DOHH2 (cell line): ENCODE measurements around the gene NDP.

Experiments
- EZH2phosphoT487 ChIP-seq: fragments of 200-600 bp; sonication (generic); IDR thresholded peaks from 2 replicates; pipeline ENCODE4 v1.6.1; 2017; ENCODE audit warnings: borderline replicate concordance, mild to moderate bottlenecking, antibody characterized with exemption, low read length, moderate library complexity, mixed read lengths
- TF ChIP-seq, protein P1 (sequence below): fragments of 200-600 bp; sonication (generic); IDR thresholded peaks from one replicate; pipeline ENCODE4 v1.5.1; 2014; ENCODE audit warnings: antibody characterized with exemption, mild to moderate bottlenecking, low read depth, low read length; ENCODE audit not compliant: poor library complexity, severe bottlenecking

DNA sequence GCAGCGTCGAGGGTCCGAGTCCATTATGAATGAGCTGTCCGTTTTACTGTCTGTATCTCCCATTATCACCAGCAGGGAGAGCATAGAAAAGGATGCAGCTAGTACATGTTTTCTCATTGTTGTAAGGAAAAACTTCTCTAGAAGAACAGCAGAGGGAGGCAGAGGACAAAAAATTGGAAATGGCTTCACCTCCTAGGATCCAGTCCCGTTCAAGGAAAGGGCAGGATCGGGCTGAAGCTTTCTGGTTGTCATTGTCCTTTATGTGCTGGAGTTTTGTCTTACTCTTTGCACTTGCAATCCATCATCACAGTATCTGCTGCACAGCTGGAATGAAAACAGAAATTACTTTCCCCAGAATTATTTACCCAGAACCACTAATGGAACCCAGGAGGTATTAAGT lies 14.7 kb downstream of the NDP start:
- TF ChIP-seq, protein P1, sequence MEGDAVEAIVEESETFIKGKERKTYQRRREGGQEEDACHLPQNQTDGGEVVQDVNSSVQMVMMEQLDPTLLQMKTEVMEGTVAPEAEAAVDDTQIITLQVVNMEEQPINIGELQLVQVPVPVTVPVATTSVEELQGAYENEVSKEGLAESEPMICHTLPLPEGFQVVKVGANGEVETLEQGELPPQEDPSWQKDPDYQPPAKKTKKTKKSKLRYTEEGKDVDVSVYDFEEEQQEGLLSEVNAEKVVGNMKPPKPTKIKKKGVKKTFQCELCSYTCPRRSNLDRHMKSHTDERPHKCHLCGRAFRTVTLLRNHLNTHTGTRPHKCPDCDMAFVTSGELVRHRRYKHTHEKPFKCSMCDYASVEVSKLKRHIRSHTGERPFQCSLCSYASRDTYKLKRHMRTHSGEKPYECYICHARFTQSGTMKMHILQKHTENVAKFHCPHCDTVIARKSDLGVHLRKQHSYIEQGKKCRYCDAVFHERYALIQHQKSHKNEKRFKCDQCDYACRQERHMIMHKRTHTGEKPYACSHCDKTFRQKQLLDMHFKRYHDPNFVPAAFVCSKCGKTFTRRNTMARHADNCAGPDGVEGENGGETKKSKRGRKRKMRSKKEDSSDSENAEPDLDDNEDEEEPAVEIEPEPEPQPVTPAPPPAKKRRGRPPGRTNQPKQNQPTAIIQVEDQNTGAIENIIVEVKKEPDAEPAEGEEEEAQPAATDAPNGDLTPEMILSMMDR = peak; percentile 58
- TF ChIP-seq EZH2phosphoT487 = no peak
